GM12801 (cell line): ENCODE data around the gene GCK.

Experiments used
- TF ChIP-seq, protein P1 (sequence below): IDR thresholded peaks from one replicate; pipeline ENCODE4 v1.5.1; 2011; ENCODE audit warnings: control low read depth; ENCODE audit not compliant: insufficient read length; ENCODE audit errors: extremely low read depth

The GCK gene

DNA sequence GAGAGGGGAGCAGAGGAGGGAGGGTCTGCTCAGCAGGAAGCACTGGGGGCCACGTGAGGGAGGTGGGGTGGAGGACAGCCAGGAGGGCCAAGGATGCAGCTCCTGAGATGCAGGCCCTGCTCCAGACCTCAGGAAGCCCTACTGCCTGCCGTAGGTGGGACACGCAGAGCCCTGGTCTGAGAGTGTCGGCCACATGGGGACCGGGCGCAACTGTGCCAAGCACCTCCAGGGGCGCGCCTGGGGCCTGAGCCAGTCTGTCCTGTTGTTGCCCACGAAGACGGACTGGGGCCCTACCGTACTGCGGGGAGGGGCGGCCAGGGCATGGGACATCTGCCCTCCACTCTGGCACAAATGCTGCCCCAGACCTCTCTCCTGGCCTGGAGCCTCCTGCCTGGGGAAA is 43.2 kb upstream of the GCK start:
- TF ChIP-seq, protein P1, sequence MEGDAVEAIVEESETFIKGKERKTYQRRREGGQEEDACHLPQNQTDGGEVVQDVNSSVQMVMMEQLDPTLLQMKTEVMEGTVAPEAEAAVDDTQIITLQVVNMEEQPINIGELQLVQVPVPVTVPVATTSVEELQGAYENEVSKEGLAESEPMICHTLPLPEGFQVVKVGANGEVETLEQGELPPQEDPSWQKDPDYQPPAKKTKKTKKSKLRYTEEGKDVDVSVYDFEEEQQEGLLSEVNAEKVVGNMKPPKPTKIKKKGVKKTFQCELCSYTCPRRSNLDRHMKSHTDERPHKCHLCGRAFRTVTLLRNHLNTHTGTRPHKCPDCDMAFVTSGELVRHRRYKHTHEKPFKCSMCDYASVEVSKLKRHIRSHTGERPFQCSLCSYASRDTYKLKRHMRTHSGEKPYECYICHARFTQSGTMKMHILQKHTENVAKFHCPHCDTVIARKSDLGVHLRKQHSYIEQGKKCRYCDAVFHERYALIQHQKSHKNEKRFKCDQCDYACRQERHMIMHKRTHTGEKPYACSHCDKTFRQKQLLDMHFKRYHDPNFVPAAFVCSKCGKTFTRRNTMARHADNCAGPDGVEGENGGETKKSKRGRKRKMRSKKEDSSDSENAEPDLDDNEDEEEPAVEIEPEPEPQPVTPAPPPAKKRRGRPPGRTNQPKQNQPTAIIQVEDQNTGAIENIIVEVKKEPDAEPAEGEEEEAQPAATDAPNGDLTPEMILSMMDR = no peak

DNA sequence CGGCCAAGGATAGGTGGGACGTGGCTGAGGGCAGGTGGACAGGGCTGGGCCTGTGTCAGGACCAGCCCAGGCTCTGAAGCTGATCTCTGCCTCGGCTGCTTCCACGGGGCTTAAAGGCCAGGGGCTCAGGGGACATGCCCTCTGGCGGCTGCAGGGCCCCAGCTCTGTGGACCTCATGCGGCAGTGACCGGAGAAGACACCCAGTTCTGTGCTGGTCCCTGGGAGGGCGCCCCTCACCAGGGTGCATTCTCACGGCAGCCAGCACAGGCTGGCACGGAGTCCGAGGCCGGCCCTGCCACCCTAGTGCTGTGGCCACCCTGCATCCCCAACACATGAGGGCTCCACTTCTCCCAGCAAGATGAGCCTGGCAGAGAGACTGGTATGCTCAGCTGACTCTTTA is 41.8 kb upstream of the GCK start:
- TF ChIP-seq, protein P1 = no peak

DNA sequence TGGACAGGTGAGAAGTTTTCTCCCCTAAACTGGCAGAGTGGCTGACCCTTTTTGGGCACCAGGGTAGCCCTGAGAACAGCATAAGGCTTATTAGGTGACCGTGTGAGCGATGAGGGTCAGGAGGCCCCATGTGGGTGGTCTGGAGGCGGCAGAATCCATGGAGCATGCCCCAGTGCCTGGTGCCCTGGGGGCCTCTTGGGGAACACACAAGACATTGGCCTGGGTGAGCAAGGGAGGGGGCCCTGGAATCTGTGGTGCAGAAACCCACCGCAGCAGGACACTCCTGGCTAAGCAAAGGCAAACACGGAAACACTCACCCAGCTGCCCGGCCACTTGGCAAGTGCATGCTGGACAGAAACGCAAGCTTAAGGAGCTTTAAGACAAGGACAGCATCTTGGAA is 41.0 kb upstream of the GCK start:
- TF ChIP-seq, protein P1 = no peak

DNA sequence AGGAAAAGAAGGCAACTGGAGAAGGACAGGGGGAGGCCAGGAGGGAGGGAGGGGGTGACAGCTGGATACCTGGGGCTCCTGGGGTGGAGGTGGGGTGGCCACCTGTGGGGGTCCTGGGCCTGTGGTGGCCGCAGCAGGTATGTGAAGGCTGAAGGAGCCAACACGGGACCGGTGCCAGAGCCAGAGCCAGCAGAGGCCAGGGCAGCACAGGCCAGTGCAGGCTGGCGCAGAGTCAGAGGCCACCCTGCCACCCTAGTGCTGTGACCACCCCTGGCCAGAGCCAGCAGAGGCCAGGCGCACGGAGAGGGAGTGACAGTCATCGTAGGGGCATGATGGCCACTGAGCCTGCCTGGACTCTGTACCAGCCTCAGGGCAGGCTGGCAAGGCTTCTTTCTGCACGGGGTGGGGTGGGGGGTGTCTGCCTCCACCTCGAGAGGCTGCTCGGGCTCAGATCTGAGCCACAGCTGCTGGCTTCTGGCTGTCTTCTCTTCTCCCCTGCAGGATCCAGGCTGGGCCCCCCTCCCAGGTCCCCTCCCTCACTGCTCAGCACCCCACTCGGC is 40.4 kb upstream of the GCK start:
- TF ChIP-seq, protein P1 = no peak

DNA sequence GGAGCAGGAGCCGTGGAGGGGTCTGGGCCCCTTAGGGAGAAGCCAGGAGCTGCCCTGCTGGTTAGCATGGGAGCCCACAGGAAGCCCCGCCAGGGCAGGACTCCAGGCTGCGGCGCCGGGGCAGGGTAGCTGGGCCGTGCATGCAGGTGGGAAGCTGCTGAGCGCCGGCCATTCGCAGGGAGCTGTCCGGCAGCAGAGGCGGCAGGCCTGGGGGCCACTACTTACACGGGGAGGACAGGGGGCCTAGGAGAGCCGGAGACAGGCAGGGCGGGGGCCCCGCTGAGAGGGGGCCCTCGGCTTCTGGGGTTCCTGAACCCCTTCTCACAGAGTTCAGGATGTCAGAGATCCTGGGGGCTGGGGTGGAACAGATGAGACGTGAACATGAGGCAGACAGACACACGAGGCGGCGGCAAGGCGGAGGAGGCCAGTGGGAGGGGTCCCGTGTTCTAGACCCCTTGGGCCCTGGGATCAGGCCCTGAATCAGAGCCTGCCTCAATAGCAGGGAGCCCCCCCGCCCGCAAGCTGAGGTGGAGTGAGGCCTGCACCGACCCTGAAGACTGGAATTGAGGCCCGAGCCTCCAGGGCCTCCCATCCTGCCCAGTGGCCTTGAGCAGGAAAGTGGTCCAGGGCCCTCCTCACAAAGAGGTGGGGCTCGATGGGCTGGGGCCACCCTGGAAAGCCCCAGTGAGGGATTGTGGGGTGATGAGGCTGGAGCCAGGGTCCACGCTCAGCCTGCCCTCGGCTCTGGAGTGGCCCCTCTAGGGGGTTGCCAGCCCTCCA is 39.5 kb upstream of the GCK start:
- TF ChIP-seq, protein P1 = no peak

DNA sequence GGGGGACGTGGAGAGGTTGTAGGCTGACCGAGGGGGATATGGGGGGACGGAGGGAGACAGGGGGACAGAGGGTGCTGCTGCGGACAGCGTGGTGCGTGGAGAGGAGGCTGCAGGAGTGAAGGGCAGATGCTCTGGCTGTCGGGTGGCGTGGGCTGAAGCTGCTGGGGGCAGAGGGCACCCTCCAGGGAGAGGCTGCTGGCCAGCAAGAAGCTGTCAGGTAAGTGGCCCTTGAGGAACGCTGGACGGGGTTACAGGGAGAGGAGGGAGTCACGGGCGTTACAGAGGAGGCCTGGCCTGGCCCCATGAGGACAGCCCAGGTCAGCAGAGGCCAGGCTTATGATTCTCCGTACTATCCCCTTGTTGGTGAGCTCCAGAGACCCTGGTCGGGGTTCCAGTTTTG is 38.7 kb upstream of the GCK start:
- TF ChIP-seq, protein P1 = no peak

DNA sequence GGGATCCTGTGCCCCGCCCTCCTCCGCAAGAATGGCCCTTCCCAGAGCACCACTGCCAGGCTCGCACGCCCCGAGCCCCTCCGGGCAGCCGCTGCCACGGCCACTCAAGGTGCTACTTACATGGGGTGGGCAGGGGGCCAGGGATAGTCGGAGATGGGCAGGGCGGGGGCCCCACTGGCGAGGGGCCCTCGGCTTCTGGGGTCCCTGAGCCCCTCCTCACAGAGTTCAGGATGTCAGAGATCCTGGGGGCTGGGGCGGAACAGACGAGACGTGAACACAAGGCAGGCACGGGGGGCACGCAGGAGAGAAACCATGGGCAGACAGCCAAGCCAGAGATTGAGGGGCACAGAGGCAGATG is 37.1 kb upstream of the GCK start:
- TF ChIP-seq, protein P1 = no peak
